IMR-90 (cell line): Measurements from ENCODE around the gene MANSC1. TPM values are rescaled to one million over a fixed set of nuclear protein-coding genes. Genes with fewer than 3 reads are reported as not detected.

Experiments used
- ATAC-seq: fragments of 200-7000 bp; cut with Tn5 transposase; 2 replicates; pipeline ENCODE4 v1.9.1; 2020; ENCODE audit warnings: low read depth, mild to moderate bottlenecking, moderate library complexity
- BruUV-seq: library from RNA; stranded (reverse); fragments of 400-500 nt; replicated peaks from 2 replicates; lab custom pipeline; 2021; lab: Mats Ljungman, UMichigan
- CTCF ChIA-PET: fragments of 300-600 bp; formaldehyde crosslinking; extraction: SDS; loops from one replicate; lab custom pipeline; 2021; ENCODE audit warnings: antibody characterized with exemption; lab: Yijun Ruan, JAX
- POLR2A ChIA-PET: fragments of 300-600 bp; sonication (Branson Sonifier 250); formaldehyde crosslinking; loops from one replicate; lab custom pipeline; 2022; ENCODE audit warnings: antibody characterized with exemption; ENCODE audit not compliant: unreplicated experiment; lab: Charles Lee
- DNase-seq: peaks from one replicate; pipeline ENCODE4 v3.0.0; 2013
- H2AFZ ChIP-seq: replicated peaks from 2 replicates; pipeline ENCODE3; 2013; ENCODE audit warnings: low read length, mild to moderate bottlenecking; ENCODE audit not compliant: poor library complexity
- H2AK5ac ChIP-seq: 2 replicates; pipeline ENCODE4 v1.6.1; 2013; ENCODE audit warnings: low read depth, low read length, inconsistent platforms
- H2AK9ac ChIP-seq: replicated peaks from 2 replicates; pipeline ENCODE3; 2013; ENCODE audit warnings: mild to moderate bottlenecking, low read depth, low read length, moderate library complexity; ENCODE audit not compliant: poor library complexity
- H2BK120ac ChIP-seq: 2 replicates; pipeline ENCODE4 v1.6.1; 2013; ENCODE audit warnings: low read depth, low read length, inconsistent platforms
- H2BK15ac ChIP-seq: 3 replicates; pipeline ENCODE4 v1.6.1; 2013; ENCODE audit warnings: low read depth, low read length, inconsistent platforms
- H2BK20ac ChIP-seq: 2 replicates; pipeline ENCODE4 v1.6.1; 2013; ENCODE audit warnings: low read depth, mild to moderate bottlenecking, inconsistent platforms, low read length, moderate library complexity
- H2BK5ac ChIP-seq: 2 replicates; pipeline ENCODE4 v1.6.1; 2013; ENCODE audit warnings: mild to moderate bottlenecking, low read depth, low read length, inconsistent platforms; ENCODE audit not compliant: poor library complexity, severe bottlenecking
- H3K14ac ChIP-seq: replicated peaks from 2 replicates; pipeline ENCODE4 v1.6.1; 2013; ENCODE audit warnings: low read depth, low read length, inconsistent platforms
- H3K18ac ChIP-seq: 2 replicates; pipeline ENCODE4 v1.6.1; 2013; ENCODE audit warnings: low read depth, low read length, control low read depth
- H3K23ac ChIP-seq: 2 replicates; pipeline ENCODE4 v1.6.1; 2013; ENCODE audit warnings: low read depth, low read length, inconsistent platforms
- H3K27ac ChIP-seq: 2 replicates; pipeline ENCODE4 v1.5.1; 2013; ENCODE audit warnings: mild to moderate bottlenecking, control low read depth, low read length; ENCODE audit not compliant: insufficient read depth
- H3K27me3 ChIP-seq: 2 replicates; pipeline ENCODE4 v1.6.1; 2013; ENCODE audit warnings: low read length; ENCODE audit not compliant: control insufficient read depth, insufficient read depth
- H3K36me3 ChIP-seq: 2 replicates; pipeline ENCODE4 v1.6.1; 2013; ENCODE audit warnings: low read length, mixed read lengths; ENCODE audit not compliant: control insufficient read depth, insufficient read depth
- H3K4ac ChIP-seq: 2 replicates; pipeline ENCODE4 v1.6.1; 2013; ENCODE audit warnings: low read depth, low read length, inconsistent platforms
- H3K4me1 ChIP-seq: 2 replicates; pipeline ENCODE4 v1.6.1; 2013; ENCODE audit warnings: low read length, mixed read lengths; ENCODE audit not compliant: control insufficient read depth, insufficient read depth
- H3K4me2 ChIP-seq: 2 replicates; pipeline ENCODE4 v1.6.1; 2013; ENCODE audit warnings: low read depth, mild to moderate bottlenecking, control low read depth, low read length, moderate library complexity
- H3K4me3 ChIP-seq: 2 replicates; pipeline ENCODE4 v1.5.1; 2013; ENCODE audit warnings: low read depth, mild to moderate bottlenecking, control low read depth, low read length, moderate library complexity; ENCODE audit not compliant: insufficient read depth
- H3K56ac ChIP-seq: 2 replicates; pipeline ENCODE4 v1.6.1; 2013; ENCODE audit warnings: low read length, inconsistent platforms; ENCODE audit not compliant: insufficient read depth; ENCODE audit errors: extremely low read depth
- H3K79me1 ChIP-seq, 2 experiments: 2 replicates each; pipeline ENCODE4 v1.6.1; 2013; ENCODE audit warnings: low read length in 2 of 2, inconsistent platforms in 1 of 2, low read depth in 1 of 2
- H3K9ac ChIP-seq: 2 replicates; pipeline ENCODE4 v1.6.1; 2013; ENCODE audit warnings: low read depth, low read length, control low read depth
- H3K9me1 ChIP-seq: 2 replicates; pipeline ENCODE4 v1.6.1; 2013; ENCODE audit warnings: low read length, inconsistent platforms; ENCODE audit not compliant: insufficient read depth
- H3K9me3 ChIP-seq: 2 replicates; pipeline ENCODE4 v1.6.1; 2013; ENCODE audit warnings: low read length; ENCODE audit not compliant: control insufficient read depth, insufficient read depth
- H4K20me1 ChIP-seq: 2 replicates; pipeline ENCODE4 v1.6.1; 2013; ENCODE audit warnings: low read length, inconsistent platforms; ENCODE audit not compliant: insufficient read depth
- H4K5ac ChIP-seq: 2 replicates; pipeline ENCODE4 v1.6.1; 2013; ENCODE audit warnings: mild to moderate bottlenecking, low read depth, low read length, control low read depth
- H4K8ac ChIP-seq, 2 experiments: 2 replicates each; pipeline ENCODE4 v1.6.1; 2013; ENCODE audit warnings: low read depth in 2 of 2, low read length in 2 of 2, control low read depth in 1 of 2, inconsistent platforms in 1 of 2
- H4K91ac ChIP-seq: 2 replicates; pipeline ENCODE4 v1.6.1; 2013; ENCODE audit warnings: low read depth, low read length, inconsistent platforms; ENCODE audit not compliant: insufficient read depth
- BHLHE40 ChIP-seq: fragments of 150-350 bp; IDR thresholded peaks from 2 replicates; pipeline ENCODE4 v1.6.1; 2016; ENCODE audit warnings: mild to moderate bottlenecking, low read depth, low read length
- CEBPB ChIP-seq: IDR thresholded peaks from 2 replicates; pipeline ENCODE4 v1.6.1; 2012; ENCODE audit warnings: low read depth, low read length, improper control_type of control experiment
- CHD1 ChIP-seq: IDR thresholded peaks from 2 replicates; pipeline ENCODE4 v1.6.1; 2012; ENCODE audit warnings: low read depth, low read length, improper control_type of control experiment
- FOS ChIP-seq: fragments of 150-350 bp; IDR thresholded peaks from 2 replicates; pipeline ENCODE4 v1.6.1; 2016; ENCODE audit warnings: low read depth, low read length
- MAFK ChIP-seq: IDR thresholded peaks from 2 replicates; pipeline ENCODE4 v1.6.1; 2012; ENCODE audit warnings: low read depth, low read length, improper control_type of control experiment
- MAZ ChIP-seq: IDR thresholded peaks from 2 replicates; pipeline ENCODE4 v1.6.1; 2012; ENCODE audit warnings: low read depth, mild to moderate bottlenecking, low read length, improper control_type of control experiment, moderate library complexity, borderline replicate concordance
- MXI1 ChIP-seq: IDR thresholded peaks from 2 replicates; pipeline ENCODE4 v1.6.1; 2012; ENCODE audit warnings: low read depth, mild to moderate bottlenecking, low read length, moderate library complexity, borderline replicate concordance
- RAD21 ChIP-seq: IDR thresholded peaks from 2 replicates; pipeline ENCODE4 v1.6.1; 2012; ENCODE audit warnings: low read length, improper control_type of control experiment
- RCOR1 ChIP-seq: IDR thresholded peaks from 2 replicates; pipeline ENCODE4 v1.6.1; 2012; ENCODE audit warnings: mild to moderate bottlenecking, low read length, improper control_type of control experiment; ENCODE audit not compliant: insufficient replicate concordance
- RFX5 ChIP-seq: IDR thresholded peaks from 2 replicates; pipeline ENCODE4 v1.8.0; 2012; ENCODE audit warnings: low read depth, mild to moderate bottlenecking, low read length, moderate library complexity
- SMC3 ChIP-seq: fragments of 150-350 bp; IDR thresholded peaks from 2 replicates; pipeline ENCODE4 v1.6.1; 2016; ENCODE audit warnings: low read depth, mild to moderate bottlenecking, antibody characterized with exemption, low read length, moderate library complexity
- USF2 ChIP-seq: fragments of 150-350 bp; IDR thresholded peaks from 2 replicates; pipeline ENCODE4 v1.6.1; 2017; ENCODE audit warnings: mild to moderate bottlenecking, antibody characterized with exemption, low read length, low read depth
- WGBS, 2 experiments: methylation state at CpG; one replicate each; pipeline versions ENCODE4 v1.1.5 to v1.1.7; 2013; ENCODE audit warnings: missing lambda C conversion rate in 2 of 2; ENCODE audit not compliant: insufficient read length in 1 of 2; ENCODE audit errors: extremely low coverage in 2 of 2; 5-methylcytosine and 5-hydroxymethylcytosine counted together
- dilution Hi-C: fragments of 300-500 bp; cut with HindIII; formaldehyde crosslinking; loops from one replicate; pipeline ENCODE4 v1.14.3; 2018; ENCODE audit warnings: low sequenced_read_pairs; ENCODE audit not compliant: unreplicated experiment
- in situ Hi-C: fragments of 300-500 bp; cut with MboI; formaldehyde crosslinking; loops from 3 replicates; pipeline ENCODE4 v1.14.3; 2019; ENCODE audit warnings: low sequenced_read_pairs, inconsistent platforms, mixed read lengths
- intact Hi-C: fragments of 100-400 bp; cut with micrococcal nuclease; formaldehyde crosslinking; loops from 2 replicates; pipeline ENCODE4 v1.10.0; 2022
- polyA plus RNA-seq, 3 experiments: library from polyadenylated mRNA; depleted of rRNA; stranded (reverse); fragments of >200 nt; gene quantifications; 2 replicates each; pipeline ENCODE4 v1.2.3, GENCODE V29; 2012; ENCODE audit warnings: low replicate concordance in 1 of 3
- total RNA-seq: library from RNA; depleted of rRNA; stranded (reverse); fragments of >200 nt; gene quantifications from 2 replicates; pipeline ENCODE4 v1.2.3, GENCODE V29; 2012
- TF ChIP-seq, protein P1 (sequence below): fragments of 150-350 bp; IDR thresholded peaks from 2 replicates; pipeline ENCODE4 v1.6.1; 2016; ENCODE audit warnings: low read depth, mild to moderate bottlenecking, low read length, moderate library complexity, borderline replicate concordance

MANSC1 gene
- total and polyA plus RNA-seq, 2 of the 4 experiments (the other 2 are of a cell fraction), result 1.1 to 2.2 TPM

GRCh38 chr12:12281134-12281533, 68.9 kb downstream of the MANSC1 start:
- no peak overlapping the region for H4K91ac ChIP-seq
- no peak overlapping the region for H2AK5ac ChIP-seq
- H4K5ac ChIP-seq, result no peak overlapping the region
- WGBS, 2 experiments, result no CpG with 5 or more reads among the region's 1 CpG
- CTCF ChIA-PET, result interaction anchor here (0.9 kb wide), 1 partner anchor 15 kb away, joined by 7 read pairs; the partner anchor contains the start of gene LRP6
- H3K4me1 ChIP-seq, result peaks cover 7% of the 10 kb centered on the region
- H3K27ac ChIP-seq, result no peak overlapping the region
- intact Hi-C loops, result no loop called here
- H3K9me3 ChIP-seq, result peaks cover 6% of the 10 kb centered on the region
- in situ Hi-C loops, result no loop called here
- no peak overlapping the region for H2AK9ac ChIP-seq
- H3K27me3 ChIP-seq, result no peaks in the 10 kb centered on the region
- 0 out of 2 replicates have a peak overlapping the region, but pooled peaks have one; percentile 8 for H3K14ac ChIP-seq
- POLR2A ChIA-PET, result no interaction called here
- no peak overlapping the region for H3K56ac ChIP-seq
- ATAC-seq, result no peak
- peaks cover 3% of the 10 kb centered on the region; the same call in 1 of the 2 replicates for H3K9me1 ChIP-seq
- no peak overlapping the region for H2BK5ac ChIP-seq
- H2BK120ac ChIP-seq, result no peak overlapping the region
- H2AFZ ChIP-seq, result no peak overlapping the region
- no peaks in the 10 kb centered on the region for H3K36me3 ChIP-seq
- H2BK15ac ChIP-seq, result no peak overlapping the region
- no peak for DNase-seq
- no peak overlapping the region for H3K4me3 ChIP-seq
- H4K20me1 ChIP-seq, result no peaks in the 10 kb centered on the region
- no peak overlapping the region for H3K9ac ChIP-seq
- BruUV-seq, result no TSS peak
- dilution Hi-C loops, result no loop called here
- H3K23ac ChIP-seq, result no peak overlapping the region
- no peak overlapping the region for H4K8ac ChIP-seq
- H2BK20ac ChIP-seq, result no peak overlapping the region
- TF ChIP-seq USF2 (no peak), SMC3 (no peak), FOS (no peak), MAFK (no peak), MXI1 (no peak), RFX5 (no peak), RAD21 (no peak), BHLHE40 (no peak), RCOR1 (no peak), CHD1 (no peak), MAZ (no peak), CEBPB (no peak)
- TF ChIP-seq, protein P1, sequence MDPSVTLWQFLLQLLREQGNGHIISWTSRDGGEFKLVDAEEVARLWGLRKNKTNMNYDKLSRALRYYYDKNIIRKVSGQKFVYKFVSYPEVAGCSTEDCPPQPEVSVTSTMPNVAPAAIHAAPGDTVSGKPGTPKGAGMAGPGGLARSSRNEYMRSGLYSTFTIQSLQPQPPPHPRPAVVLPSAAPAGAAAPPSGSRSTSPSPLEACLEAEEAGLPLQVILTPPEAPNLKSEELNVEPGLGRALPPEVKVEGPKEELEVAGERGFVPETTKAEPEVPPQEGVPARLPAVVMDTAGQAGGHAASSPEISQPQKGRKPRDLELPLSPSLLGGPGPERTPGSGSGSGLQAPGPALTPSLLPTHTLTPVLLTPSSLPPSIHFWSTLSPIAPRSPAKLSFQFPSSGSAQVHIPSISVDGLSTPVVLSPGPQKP, result no peak
- no peak overlapping the region for H3K4ac ChIP-seq
- H3K18ac ChIP-seq, result no peak overlapping the region
- no peak overlapping the region for H3K4me2 ChIP-seq
- no peaks in the 10 kb centered on the region for H3K79me1 ChIP-seq
